Smooth muscle cell (in vitro differentiated cells): ENCODE results near the gene TGFBR2. TPM values are rescaled to one million over a fixed set of nuclear protein-coding genes. Genes with fewer than 3 reads are reported as not detected.
"Not testable (repeated sequence)": the region's sequence is repeated elsewhere in the genome, so short reads cannot be mapped to it uniquely, and the experiment has no call there.

Experiments
- DNase-seq: peaks from one replicate; lab custom pipeline; 2025; ENCODE audit not compliant: unreplicated experiment; lab: John Stamatoyannopoulos, UW
- H2AFZ ChIP-seq: fragments of 200-600 bp; sonication (generic); 2 replicates; pipeline ENCODE4 v1.6.0; 2016; ENCODE audit warnings: antibody characterized with exemption, low read depth, mild to moderate bottlenecking
- H3F3A ChIP-seq: fragments of 200-600 bp; sonication (generic); 2 replicates; pipeline ENCODE4 v1.6.0; 2017; ENCODE audit warnings: antibody characterized with exemption, low read depth
- H3K27ac ChIP-seq: fragments of 200-600 bp; sonication (generic); 2 replicates; pipeline ENCODE4 v1.5.1; 2016; ENCODE audit warnings: low read depth, mild to moderate bottlenecking
- H3K27me3 ChIP-seq: fragments of 200-600 bp; sonication (generic); 2 replicates; pipeline ENCODE4 v1.6.1; 2016; ENCODE audit warnings: low read depth, mild to moderate bottlenecking
- H3K36me3 ChIP-seq: fragments of 200-600 bp; sonication (generic); 2 replicates; pipeline ENCODE4 v1.5.1; 2016; ENCODE audit warnings: low read depth
- H3K4me1 ChIP-seq: fragments of 200-600 bp; sonication (generic); 2 replicates; pipeline ENCODE4 v1.5.1; 2016; ENCODE audit warnings: low read depth
- H3K4me2 ChIP-seq: fragments of 200-600 bp; sonication (generic); 2 replicates; pipeline ENCODE4 v1.6.0; 2016; ENCODE audit warnings: mild to moderate bottlenecking
- H3K4me3 ChIP-seq: fragments of 200-600 bp; sonication (generic); 2 replicates; pipeline ENCODE4 v1.5.1; 2016; ENCODE audit warnings: mild to moderate bottlenecking
- H3K79me2 ChIP-seq: fragments of 200-600 bp; sonication (generic); 2 replicates; pipeline ENCODE4 v1.6.0; 2016; ENCODE audit warnings: low read depth, mild to moderate bottlenecking
- H3K9ac ChIP-seq: fragments of 200-600 bp; sonication (generic); 2 replicates; pipeline ENCODE4 v1.6.0; 2016; ENCODE audit warnings: low read depth
- H3K9me3 ChIP-seq: fragments of 200-600 bp; sonication (generic); replicated peaks from 2 replicates; pipeline ENCODE4 v1.5.1; 2016; ENCODE audit warnings: low read depth
- H4K20me1 ChIP-seq: fragments of 200-600 bp; sonication (generic); 2 replicates; pipeline ENCODE4 v1.6.0; 2016; ENCODE audit warnings: low read depth
- CTCF ChIP-seq: fragments of 200-600 bp; sonication (generic); IDR thresholded peaks from 2 replicates; pipeline ENCODE4 v1.5.1; 2017; ENCODE audit warnings: borderline replicate concordance, mild to moderate bottlenecking, antibody characterized with exemption; ENCODE audit not compliant: insufficient read depth, poor library complexity, severe bottlenecking
- WGBS: methylation state at CpG from one replicate; pipeline ENCODE4 v1.1.7; 2016; ENCODE audit warnings: low lambda C conversion rate; 5-methylcytosine and 5-hydroxymethylcytosine counted together
- polyA plus RNA-seq: library from polyadenylated mRNA; unstranded; fragments of >200 nt; fragmentation: Nextera tagmentation; extraction: Ambion mirVana; gene quantifications from 2 replicates; pipeline ENCODE4 v1.2.1, GENCODE V29; 2016
- total RNA-seq: library from RNA; depleted of rRNA; stranded (reverse); fragments of >200 nt; gene quantifications from 2 replicates; pipeline ENCODE4 v1.2.3, GENCODE V29; 2014

Gene TGFBR2
- total and polyA plus RNA-seq, 2 experiments from 2014 or later: 39.6 to 53.7 TPM

- DNase-seq: no peak
- Histone ChIP-seq H3K4me1 (peaks cover 19% of the 10 kb centered on the region), H3K36me3 (no peaks in the 10 kb centered on the region), H3K27ac (no peak overlapping the region), H3K9me3 (no peaks in the 10 kb centered on the region), H3K4me3 (no peak overlapping the region), H2AFZ (no peak overlapping the region), H3K9ac (no peak overlapping the region), H3F3A (peaks cover 7% of the 10 kb centered on the region), H3K79me2 (peaks cover 78% of the 10 kb centered on the region), H4K20me1 (peaks cover 56% of the 10 kb centered on the region), H3K27me3 (no peaks in the 10 kb centered on the region), H3K4me2 (no peak overlapping the region)
- no peak for TF ChIP-seq CTCF
Observed at GRCh38 chr3:30622047-30622545, 15.7 kb downstream of the TGFBR2 start.

- Histone ChIP-seq H3K4me2 (no peak overlapping the region), H3K4me1 (peaks cover 24% of the 10 kb centered on the region), H3K9ac (no peak overlapping the region), H3K79me2 (peaks cover 72% of the 10 kb centered on the region), H2AFZ (no peak overlapping the region), H3K27me3 (no peaks in the 10 kb centered on the region), H3K4me3 (no peak overlapping the region), H3F3A (peaks cover 4% of the 10 kb centered on the region), H3K36me3 (no peaks in the 10 kb centered on the region), H3K27ac (peak overlapping the region; percentile 22), H3K9me3 (no peaks in the 10 kb centered on the region), H4K20me1 (peaks cover 57% of the 10 kb centered on the region)
- TF ChIP-seq CTCF: no peak
- WGBS: 95% methylated on average over 3 of the region's 3 CpGs
- no peak for DNase-seq
Observed at GRCh38 chr3:30622790-30623189, 16.4 kb downstream of the TGFBR2 start.

- TF ChIP-seq CTCF: no peak
- no peak for DNase-seq
- Histone ChIP-seq H3K4me3 (no peak overlapping the region), H2AFZ (no peak overlapping the region), H3K79me2 (peaks cover 71% of the 10 kb centered on the region), H3K4me1 (peaks cover 30% of the 10 kb centered on the region), H3K27ac (peak overlapping the region; percentile 22), H3K4me2 (no peak overlapping the region), H3K36me3 (no peaks in the 10 kb centered on the region), H3K27me3 (no peaks in the 10 kb centered on the region), H3K9ac (no peak overlapping the region), H3K9me3 (no peaks in the 10 kb centered on the region), H3F3A (peaks cover 3% of the 10 kb centered on the region), H4K20me1 (peaks cover 52% of the 10 kb centered on the region)
- WGBS: 69% methylated on average over 5 of the region's 5 CpGs
Observed at GRCh38 chr3:30623351-30623750, 16.9 kb downstream of the TGFBR2 start.

- not testable (repeated sequence) for H3K4me3 ChIP-seq, H3K36me3 ChIP-seq, H3K9ac ChIP-seq, H3K9me3 ChIP-seq, H3F3A ChIP-seq, H2AFZ ChIP-seq, H3K4me2 ChIP-seq, H3K27ac ChIP-seq, DNase-seq, H3K27me3 ChIP-seq
- H3K79me2 ChIP-seq: peaks cover 64% of the 10 kb centered on the region
- H4K20me1 ChIP-seq: peaks cover 44% of the 10 kb centered on the region
- H3K4me1 ChIP-seq: peaks cover 41% of the 10 kb centered on the region
- 96% methylated on average over 6 of the region's 6 CpGs for WGBS
Observed at GRCh38 chr3:30624480-30624879, 18.1 kb downstream of the TGFBR2 start.
